ENCODE results near the gene TPSG1.

The TPSG1 gene

DNA sequence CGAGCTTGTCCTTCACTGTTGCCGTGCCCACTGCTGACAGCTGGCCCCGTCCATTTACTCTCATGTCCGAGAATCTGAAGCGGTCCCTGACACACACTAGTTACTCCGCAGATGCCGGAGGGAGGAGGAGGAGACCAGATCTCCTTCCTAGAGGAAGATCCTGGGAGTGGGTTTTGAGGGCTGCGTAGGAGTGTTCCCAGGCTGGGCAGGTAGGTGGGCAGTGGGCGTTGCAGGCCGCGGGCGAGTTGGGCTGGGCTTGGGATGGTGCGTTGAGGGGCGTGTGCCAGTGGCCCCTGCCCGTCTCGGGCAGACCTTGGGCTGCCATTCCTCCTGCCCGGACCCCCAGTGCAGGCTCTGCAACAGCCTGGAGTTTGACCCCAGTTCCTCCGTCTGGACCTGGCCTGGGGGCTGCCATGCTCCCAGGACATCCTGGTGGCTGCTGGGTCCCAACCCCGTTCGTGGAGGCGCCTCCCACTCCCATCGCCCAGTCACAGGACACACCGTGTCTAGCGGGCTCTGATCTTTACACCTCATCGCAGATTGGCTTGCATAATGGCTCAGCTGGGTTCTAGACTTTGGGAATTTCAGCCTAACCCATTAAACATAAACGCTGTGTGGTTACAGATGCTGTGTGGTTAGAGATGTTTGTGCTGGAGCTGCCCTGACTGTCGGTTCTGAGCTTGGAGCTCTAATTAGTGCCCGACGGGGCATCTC lies 49.3 kb downstream of the TPSG1 start:
- DNase-seq (ENCODE audit: low read depth in 1 of 2, low spot score in 1 of 2), result no peak
- Histone ChIP-seq H3K27ac (replicated peaks) (no peak overlapping the region), H3K27me3 (ENCODE audit: insufficient read depth, poor library complexity, severe bottlenecking) (no peaks in the 10 kb centered on the region), H3K4me3 (replicated peaks; ENCODE audit: insufficient read depth, low read length) (no peak overlapping the region)
- TF ChIP-seq, protein P1, sequence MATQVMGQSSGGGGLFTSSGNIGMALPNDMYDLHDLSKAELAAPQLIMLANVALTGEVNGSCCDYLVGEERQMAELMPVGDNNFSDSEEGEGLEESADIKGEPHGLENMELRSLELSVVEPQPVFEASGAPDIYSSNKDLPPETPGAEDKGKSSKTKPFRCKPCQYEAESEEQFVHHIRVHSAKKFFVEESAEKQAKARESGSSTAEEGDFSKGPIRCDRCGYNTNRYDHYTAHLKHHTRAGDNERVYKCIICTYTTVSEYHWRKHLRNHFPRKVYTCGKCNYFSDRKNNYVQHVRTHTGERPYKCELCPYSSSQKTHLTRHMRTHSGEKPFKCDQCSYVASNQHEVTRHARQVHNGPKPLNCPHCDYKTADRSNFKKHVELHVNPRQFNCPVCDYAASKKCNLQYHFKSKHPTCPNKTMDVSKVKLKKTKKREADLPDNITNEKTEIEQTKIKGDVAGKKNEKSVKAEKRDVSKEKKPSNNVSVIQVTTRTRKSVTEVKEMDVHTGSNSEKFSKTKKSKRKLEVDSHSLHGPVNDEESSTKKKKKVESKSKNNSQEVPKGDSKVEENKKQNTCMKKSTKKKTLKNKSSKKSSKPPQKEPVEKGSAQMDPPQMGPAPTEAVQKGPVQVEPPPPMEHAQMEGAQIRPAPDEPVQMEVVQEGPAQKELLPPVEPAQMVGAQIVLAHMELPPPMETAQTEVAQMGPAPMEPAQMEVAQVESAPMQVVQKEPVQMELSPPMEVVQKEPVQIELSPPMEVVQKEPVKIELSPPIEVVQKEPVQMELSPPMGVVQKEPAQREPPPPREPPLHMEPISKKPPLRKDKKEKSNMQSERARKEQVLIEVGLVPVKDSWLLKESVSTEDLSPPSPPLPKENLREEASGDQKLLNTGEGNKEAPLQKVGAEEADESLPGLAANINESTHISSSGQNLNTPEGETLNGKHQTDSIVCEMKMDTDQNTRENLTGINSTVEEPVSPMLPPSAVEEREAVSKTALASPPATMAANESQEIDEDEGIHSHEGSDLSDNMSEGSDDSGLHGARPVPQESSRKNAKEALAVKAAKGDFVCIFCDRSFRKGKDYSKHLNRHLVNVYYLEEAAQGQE (IDR thresholded peaks at IDR 0.05; ENCODE audit: insufficient replicate concordance, low read depth), result no peak
- TF ChIP-seq, protein P2, sequence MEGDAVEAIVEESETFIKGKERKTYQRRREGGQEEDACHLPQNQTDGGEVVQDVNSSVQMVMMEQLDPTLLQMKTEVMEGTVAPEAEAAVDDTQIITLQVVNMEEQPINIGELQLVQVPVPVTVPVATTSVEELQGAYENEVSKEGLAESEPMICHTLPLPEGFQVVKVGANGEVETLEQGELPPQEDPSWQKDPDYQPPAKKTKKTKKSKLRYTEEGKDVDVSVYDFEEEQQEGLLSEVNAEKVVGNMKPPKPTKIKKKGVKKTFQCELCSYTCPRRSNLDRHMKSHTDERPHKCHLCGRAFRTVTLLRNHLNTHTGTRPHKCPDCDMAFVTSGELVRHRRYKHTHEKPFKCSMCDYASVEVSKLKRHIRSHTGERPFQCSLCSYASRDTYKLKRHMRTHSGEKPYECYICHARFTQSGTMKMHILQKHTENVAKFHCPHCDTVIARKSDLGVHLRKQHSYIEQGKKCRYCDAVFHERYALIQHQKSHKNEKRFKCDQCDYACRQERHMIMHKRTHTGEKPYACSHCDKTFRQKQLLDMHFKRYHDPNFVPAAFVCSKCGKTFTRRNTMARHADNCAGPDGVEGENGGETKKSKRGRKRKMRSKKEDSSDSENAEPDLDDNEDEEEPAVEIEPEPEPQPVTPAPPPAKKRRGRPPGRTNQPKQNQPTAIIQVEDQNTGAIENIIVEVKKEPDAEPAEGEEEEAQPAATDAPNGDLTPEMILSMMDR (IDR thresholded peaks at IDR 0.05; ENCODE audit: insufficient read depth, low read length), result no peak
- no peak for TF ChIP-seq SPI1 (IDR thresholded peaks at IDR 0.05; ENCODE audit: borderline replicate concordance, low read depth)
- TF ChIP-seq POLR2AphosphoS5 (IDR thresholded peaks at IDR 0.05; ENCODE audit: low read depth), result no peak
- no peak for TF ChIP-seq GABPA (IDR thresholded peaks at IDR 0.05; ENCODE audit: low read depth)

GRCh38 chr16:1174477-1175357 lies 50.4 kb downstream of the TPSG1 start:
- Histone ChIP-seq H3K27me3 (ENCODE audit: insufficient read depth, poor library complexity, severe bottlenecking) (no peaks in the 10 kb centered on the region), H3K27ac (replicated peaks) (no peak overlapping the region), H3K4me3 (replicated peaks; ENCODE audit: insufficient read depth, low read length) (no peak overlapping the region)
- TF ChIP-seq, protein P2 (IDR thresholded peaks at IDR 0.05; ENCODE audit: insufficient read depth, low read length), result no peak
- no peak for DNase-seq (ENCODE audit: low read depth in 1 of 2, low spot score in 1 of 2)

GRCh38 chr16:1173788-1174451 lies 51.1 kb downstream of the TPSG1 start:
- Histone ChIP-seq H3K27ac (replicated peaks) (no peak overlapping the region), H3K27me3 (ENCODE audit: insufficient read depth, poor library complexity, severe bottlenecking) (no peaks in the 10 kb centered on the region), H3K4me3 (replicated peaks; ENCODE audit: insufficient read depth, low read length) (no peak overlapping the region)
- DNase-seq (ENCODE audit: low read depth in 1 of 2, low spot score in 1 of 2), result no peak
- TF ChIP-seq GABPA (IDR thresholded peaks at IDR 0.05; ENCODE audit: low read depth), result no peak
- no peak for TF ChIP-seq SPI1 (IDR thresholded peaks at IDR 0.05; ENCODE audit: borderline replicate concordance, low read depth)
- TF ChIP-seq, protein P2 (IDR thresholded peaks at IDR 0.05; ENCODE audit: insufficient read depth, low read length), result no peak
- no peak for TF ChIP-seq POLR2AphosphoS5 (IDR thresholded peaks at IDR 0.05; ENCODE audit: low read depth)
- TF ChIP-seq, protein P1 (IDR thresholded peaks at IDR 0.05; ENCODE audit: insufficient replicate concordance, low read depth), result no peak

Measured in HL-60 (cell line).